ENCODE measurements around the gene FAM241A.
"Not testable (repeated sequence)": the region's sequence is repeated elsewhere in the genome, so short reads cannot be mapped to it uniquely, and the experiment has no call there.

FAM241A gene

GRCh38 chr4:112153211-112153791, 8.0 kb downstream of the FAM241A start:
- no peak overlapping the region for H3K4me3 ChIP-seq (replicated peaks in 1 of 2; ENCODE audit: low read depth in 2 of 2, low read length in 2 of 2)
- no peak for TF ChIP-seq CTCF (IDR thresholded peaks at IDR 0.05; ENCODE audit: low read depth, low read length)
- DNase-seq (ENCODE audit: low read depth in 2 of 2) = no peak

GRCh38 chr4:112156112-112156511, 10.9 kb downstream of the FAM241A start:
- H3K4me3 ChIP-seq (replicated peaks in 1 of 2; ENCODE audit: low read depth in 2 of 2, low read length in 2 of 2) = no peak overlapping the region
- no peak for TF ChIP-seq CTCF (IDR thresholded peaks at IDR 0.05; ENCODE audit: low read depth, low read length)
- DNase-seq (ENCODE audit: low read depth in 2 of 2) = no peak

- H3K4me3 ChIP-seq (replicated peaks in 1 of 2; ENCODE audit: low read depth in 2 of 2, low read length in 2 of 2) = no peak overlapping the region
- TF ChIP-seq CTCF (IDR thresholded peaks at IDR 0.05; ENCODE audit: low read depth, low read length) = no peak
- DNase-seq (ENCODE audit: low read depth in 2 of 2) = no peak
Observed at GRCh38 chr4:112156553-112156952, 11.3 kb downstream of the FAM241A start.

GRCh38 chr4:112163706-112164105, 18.5 kb downstream of the FAM241A start:
- DNase-seq (ENCODE audit: low read depth in 2 of 2); H3K4me3 ChIP-seq (replicated peaks in 1 of 2; ENCODE audit: low read depth in 2 of 2, low read length in 2 of 2): not testable (repeated sequence)

GRCh38 chr4:112167794-112168193, 22.5 kb downstream of the FAM241A start:
- TF ChIP-seq CTCF (IDR thresholded peaks at IDR 0.05; ENCODE audit: low read depth, low read length) = no peak
- H3K4me3 ChIP-seq (replicated peaks in 1 of 2; ENCODE audit: low read depth in 2 of 2, low read length in 2 of 2) = no peak overlapping the region
- DNase-seq (ENCODE audit: low read depth in 2 of 2) = peak in 1 of 2 donors; percentile 21

- no peak for TF ChIP-seq CTCF (IDR thresholded peaks at IDR 0.05; ENCODE audit: low read depth, low read length)
- DNase-seq (ENCODE audit: low read depth in 2 of 2) = no peak
- no peak overlapping the region for H3K4me3 ChIP-seq (replicated peaks in 1 of 2; ENCODE audit: low read depth in 2 of 2, low read length in 2 of 2)
Observed at GRCh38 chr4:112168719-112169500, 23.7 kb downstream of the FAM241A start.

GRCh38 chr4:112170451-112170993, 25.3 kb downstream of the FAM241A start:
- peak; percentile 79 to 96 for DNase-seq (ENCODE audit: low read depth in 2 of 2)
- no peak overlapping the region for H3K4me3 ChIP-seq (replicated peaks in 1 of 2; ENCODE audit: low read depth in 2 of 2, low read length in 2 of 2)
- no peak for TF ChIP-seq CTCF (IDR thresholded peaks at IDR 0.05; ENCODE audit: low read depth, low read length)

- H3K4me3 ChIP-seq (replicated peaks in 1 of 2; ENCODE audit: low read depth in 2 of 2, low read length in 2 of 2); DNase-seq (ENCODE audit: low read depth in 2 of 2): not testable (repeated sequence)
Observed at GRCh38 chr4:112171051-112171763, 26.0 kb downstream of the FAM241A start.
